ENCODE measurements around the gene SLC43A3. TPM values are rescaled to one million over a fixed set of nuclear protein-coding genes. Genes with fewer than 3 reads are reported as not detected.
A peak's percentile ranks its signal among the peaks of the same experiment; 100 is the strongest.

Gene SLC43A3
- total and polyA plus RNA-seq, 9 of the 15 experiments (the other 6 are each of a cell fraction or from before 2014, with no cell fraction given): 63.7 to 281 (median 139) TPM

GRCh38 chr11:57424137-57424791 lies 2.7 kb downstream of the SLC43A3 start:
- BruUV-seq (replicated peaks): no TSS peak
- DNase-seq (ENCODE audit: extremely low read depth in 1 of 4, low spot score in 3 of 4): no peak
- Histone ChIP-seq H3K9me3 (replicated peaks; ENCODE audit: control insufficient read depth, insufficient read depth, low read depth, low read length) (no peaks in the 10 kb centered on the region), H3K27ac (ENCODE audit: extremely low read depth, low read depth, low read length) (peak overlapping the region; percentile 91), H3K4me3 (peak overlapping the region; percentile 72), H3K4me2 (ENCODE audit: insufficient read depth, low read length) (peak overlapping the region; percentile 90), H3K36me3 (ENCODE audit: control insufficient read depth, insufficient read depth, low read length) (peaks cover 70% of the 10 kb centered on the region), H2AFZ (ENCODE audit: low read depth, low read length) (no peak overlapping the region), H3K9ac (ENCODE audit: insufficient read depth in 1 of 2, low read depth in 2 of 2, low read length in 2 of 2) (peak overlapping the region; percentile 96 to 98), H3K4me1 (replicated peaks in 1 of 2; ENCODE audit: control insufficient read depth in 2 of 2, insufficient read depth in 2 of 2, low read length in 2 of 2) (peaks cover 42 to 48% of the 10 kb centered on the region in 2 experiments), H3K79me2 (ENCODE audit: control insufficient read depth, insufficient read depth, low read length) (peaks cover 80% of the 10 kb centered on the region), H3K9me1 (ENCODE audit: control insufficient read depth, insufficient read depth, low read length) (peaks cover 7% of the 10 kb centered on the region), H4K20me1 (replicated peaks; ENCODE audit: control insufficient read depth, insufficient read depth, low read length) (peaks cover 12% of the 10 kb centered on the region; the same call in 1 of the 2 replicates), H3K27me3 (ENCODE audit: control insufficient read depth in 2 of 2, insufficient read depth in 2 of 2, low read length in 2 of 2) (no peaks in the 10 kb centered on the region)
- 57% methylated on average over 8 of the region's 9 CpGs for WGBS (ENCODE audit: insufficient coverage, low coverage, missing lambda C conversion rate)
- FAIRE-seq: no peak
- intact Hi-C loops (cut with micrococcal nuclease) (loop anchor here (2.0 kb wide), 2 partner anchors 21 to 37 kb away; no protein-coding TSS in a partner anchor), in situ Hi-C loops (cut with MboI) (no loop called here)
- ChIA-PET CTCF (ENCODE audit: low intra/inter-chr PET ratio) (no interaction called here), POLR2A (interaction anchor here (0.6 to 1.3 kb wide), 11 partner anchors 8 to 123 kb away, joined by 3 to 5 read pairs (median 4); partner anchors contain the start of gene TNKS1BP1)
- no peak for ATAC-seq
- TF ChIP-seq ZNF766 (CRISPR knock-in tag; conservative IDR thresholded peaks at IDR 0.05) (no peak), ZNF431 (CRISPR knock-in tag; IDR thresholded peaks at IDR 0.05) (peak; percentile 43; the same call in 1 of the 2 replicates), ZFP36 (IDR thresholded peaks at IDR 0.05; ENCODE audit: low read depth, low read length, partially characterized antibody) (peak; percentile 47), ZKSCAN8 (CRISPR knock-in tag; IDR thresholded peaks at IDR 0.05) (0 out of 2 replicates have a peak, but pooled peaks have one; percentile 12), HNRNPK (IDR thresholded peaks at IDR 0.05; ENCODE audit: low read depth, low read length, poor library complexity, severe bottlenecking) (no peak), ZNF407 (IDR thresholded peaks at IDR 0.05; ENCODE audit: low read depth) (no peak), TSC22D4 (tag; IDR thresholded peaks at IDR 0.05) (no peak), PREB (CRISPR knock-in tag; IDR thresholded peaks at IDR 0.05) (no peak), ZNF511 (CRISPR knock-in tag; IDR thresholded peaks at IDR 0.05) (0 out of 2 replicates have a peak, but pooled peaks have one; percentile 48), POLR2B (IDR thresholded peaks at IDR 0.05; ENCODE audit: low read depth, partially characterized antibody) (peak; percentile 48)

Data from K562 (cell line).